GM12865 (cell line): ENCODE data around the gene WDR19.
"Not testable (repeated sequence)": the region's sequence is repeated elsewhere in the genome, so short reads cannot be mapped to it uniquely, and the experiment has no call there.

ENCODE experiments used
- DNase-seq: peaks from one replicate; pipeline ENCODE4 v3.0.0; 2010; ENCODE audit warnings: low read depth
- H3K4me3 ChIP-seq: 2 replicates; pipeline ENCODE4 v1.5.1; 2011; ENCODE audit warnings: mild to moderate bottlenecking, low read depth, low read length, control low read depth
- CTCF ChIP-seq: IDR thresholded peaks from 2 replicates; pipeline ENCODE4 v1.5.1; 2011; ENCODE audit warnings: low read length, control low read depth, low read depth, inconsistent platforms; ENCODE audit not compliant: insufficient read depth; ENCODE audit errors: missing control alignments

Gene WDR19

GRCh38 chr4:39181905-39182638 lies at the start of gene WDR19:
WDR19 (plus strand) TSS chr4:39182529; CDS start chr4:39182558, 29 bp downstream.
- peak; percentile 99 for DNase-seq
- H3K4me3 ChIP-seq = peak within 1 kb of the TSS; percentile 79
- peak; percentile 48 for TF ChIP-seq CTCF

- no peak overlapping the region for H3K4me3 ChIP-seq
- TF ChIP-seq CTCF = no peak
- no peak for DNase-seq
Measured at GRCh38 chr4:39133623-39134022, 48.7 kb upstream of the WDR19 start.

- TF ChIP-seq CTCF = no peak
- peak; percentile 20 for DNase-seq
- H3K4me3 ChIP-seq = no peak overlapping the region
Measured at GRCh38 chr4:39134683-39135306, 47.5 kb upstream of the WDR19 start.

GRCh38 chr4:39138227-39138626 lies 44.1 kb upstream of the WDR19 start:
- DNase-seq = not testable (repeated sequence)

GRCh38 chr4:39146211-39146610 lies 36.1 kb upstream of the WDR19 start:
- TF ChIP-seq CTCF = no peak
- no peak overlapping the region for H3K4me3 ChIP-seq
- no peak for DNase-seq

More at GRCh38 chr4:39138227-39138626, 44.1 kb upstream of the WDR19 start:
- not testable (repeated sequence) for H3K4me3 ChIP-seq

- TF ChIP-seq CTCF = no peak
- no peak overlapping the region for H3K4me3 ChIP-seq
- no peak for DNase-seq
Measured at GRCh38 chr4:39154009-39154408, 28.3 kb upstream of the WDR19 start.

- DNase-seq = no peak
- TF ChIP-seq CTCF = no peak
- no peak overlapping the region for H3K4me3 ChIP-seq
Measured at GRCh38 chr4:39157520-39157919, 24.8 kb upstream of the WDR19 start.
